Mucosa of gallbladder (tissue), 1 donor: Measurements from ENCODE around the gene INHBA. TPM values are rescaled to one million over a fixed set of nuclear protein-coding genes. Genes with fewer than 3 reads are reported as not detected.

Source experiments
- DNase-seq: peaks from one replicate; pipeline ENCODE4 v3.0.0-alpha.2; 2020; ENCODE audit warnings: low spot score
- total RNA-seq: library from RNA; stranded (reverse); gene quantifications from one replicate; pipeline ENCODE4 v1.2.1, GENCODE V29; 2021
- donor health status: DM: no; HTN: no; CAD: no.

Gene INHBA
- 17.9 TPM for total RNA-seq

- DNase-seq, result peak; percentile 47
Measured at GRCh38 chr7:41702635-41703371, at the start of gene INHBA. TSS of gene INHBA (minus strand) at chr7:41703090. CDS start at chr7:41700374, 2,716 bp downstream.

DNA sequence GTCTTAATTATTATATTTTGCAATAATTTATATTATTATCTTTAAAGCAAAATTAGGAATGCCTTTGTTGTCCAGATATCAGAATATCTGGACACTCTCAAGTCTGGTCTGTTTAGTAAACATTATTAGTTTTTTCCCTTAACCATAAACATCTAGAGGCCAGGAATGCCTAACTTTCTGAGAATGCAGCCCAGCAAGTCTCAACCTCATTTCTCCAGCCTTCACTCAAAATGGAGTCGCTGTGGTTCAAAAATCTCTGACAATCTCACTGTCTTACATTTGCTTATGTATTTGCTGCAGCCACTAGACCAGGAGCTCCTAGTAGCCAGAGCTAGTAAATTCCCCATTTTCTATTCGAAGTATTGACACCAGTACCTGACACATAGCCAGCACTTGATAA is 49.7 kb upstream of the INHBA start:
- DNase-seq, result no peak

- no peak for DNase-seq
Measured at GRCh38 chr7:41750661-41751540, 48.0 kb upstream of the INHBA start.

DNA sequence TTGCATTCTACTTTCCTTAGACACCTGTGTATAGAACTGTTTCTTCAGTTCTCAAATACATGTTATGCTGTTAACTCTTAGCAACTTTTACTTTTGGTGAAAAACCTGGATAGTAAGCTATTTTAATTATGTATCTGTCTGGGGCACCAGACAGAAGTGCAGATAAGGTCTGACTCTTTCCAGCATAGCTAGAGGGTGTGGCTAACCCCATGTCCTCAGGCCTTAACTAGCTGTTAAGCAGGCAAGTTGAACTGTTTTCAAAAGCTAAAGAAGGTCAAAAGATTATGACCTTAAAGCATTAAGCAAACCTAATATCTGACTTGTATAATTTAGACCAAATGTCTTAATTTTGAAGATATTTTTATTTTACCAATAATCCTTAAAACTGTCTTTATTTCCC is 45.1 kb upstream of the INHBA start:
- no peak for DNase-seq

DNA sequence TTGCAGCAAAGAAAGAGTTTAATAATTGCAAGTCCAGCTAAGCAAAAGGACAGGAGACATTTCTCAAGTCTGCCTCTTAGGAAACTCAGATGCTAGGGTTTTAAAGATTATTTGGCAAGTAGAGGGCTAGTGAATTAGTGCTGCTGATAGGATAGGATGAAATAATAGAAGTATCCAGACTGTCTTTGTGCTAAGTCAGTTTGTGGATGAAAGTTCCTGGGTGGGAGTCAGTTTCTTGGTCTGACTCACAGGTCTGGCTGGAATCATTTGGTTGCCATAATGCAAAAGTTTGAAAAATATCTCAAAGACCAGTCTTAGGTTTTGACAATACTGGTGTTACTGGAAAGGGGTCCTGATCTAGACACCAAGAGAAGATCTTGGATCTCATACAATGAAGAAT is 42.6 kb upstream of the INHBA start:
- DNase-seq, result no peak

- DNase-seq, result no peak
Measured at GRCh38 chr7:41744161-41744560, 41.3 kb upstream of the INHBA start.

- DNase-seq, result no peak
Measured at GRCh38 chr7:41742401-41743020, 39.6 kb upstream of the INHBA start.

DNA sequence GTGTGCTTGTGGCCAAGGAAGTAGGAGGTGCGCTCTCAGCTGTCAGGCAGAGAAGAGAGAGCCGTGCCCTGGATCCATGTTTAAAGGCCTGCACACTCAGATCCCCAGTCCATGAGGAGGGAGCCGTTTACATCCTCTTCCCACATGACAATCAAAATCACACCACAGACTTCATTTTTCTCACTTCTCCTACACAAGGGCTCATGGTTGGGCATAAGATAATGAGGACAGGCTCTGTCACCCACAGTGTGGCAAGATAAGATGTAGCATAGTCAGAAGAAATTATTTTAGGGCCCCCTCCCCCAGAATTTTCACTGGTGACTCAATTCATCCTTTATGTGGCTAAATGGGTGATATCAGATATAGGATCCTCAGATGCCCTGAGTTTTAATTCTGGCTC is 35.9 kb upstream of the INHBA start:
- DNase-seq, result no peak

GRCh38 chr7:41738336-41738735 is 35.4 kb upstream of the INHBA start:
- no peak for DNase-seq

DNA sequence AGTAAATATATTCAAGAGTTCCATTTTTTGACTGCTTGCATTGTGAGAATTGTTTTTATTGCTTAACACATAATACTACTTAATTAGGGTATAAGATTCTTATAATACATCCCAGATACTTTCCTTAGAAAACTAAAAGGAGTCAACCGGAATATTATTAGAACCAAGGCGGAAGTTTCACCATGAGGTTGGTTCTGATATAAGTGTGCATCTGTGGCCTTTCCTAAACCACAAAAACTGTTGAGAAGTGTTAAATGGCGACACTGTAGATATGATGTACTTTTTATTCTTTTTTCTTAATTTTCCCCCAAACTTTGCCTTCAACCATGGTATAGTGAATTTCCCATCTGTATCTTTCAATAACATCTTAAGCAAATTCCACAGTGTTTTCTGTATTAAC is 32.3 kb upstream of the INHBA start:
- no peak for DNase-seq

GRCh38 chr7:41732843-41733306 is 30.0 kb upstream of the INHBA start:
- no peak for DNase-seq

DNA sequence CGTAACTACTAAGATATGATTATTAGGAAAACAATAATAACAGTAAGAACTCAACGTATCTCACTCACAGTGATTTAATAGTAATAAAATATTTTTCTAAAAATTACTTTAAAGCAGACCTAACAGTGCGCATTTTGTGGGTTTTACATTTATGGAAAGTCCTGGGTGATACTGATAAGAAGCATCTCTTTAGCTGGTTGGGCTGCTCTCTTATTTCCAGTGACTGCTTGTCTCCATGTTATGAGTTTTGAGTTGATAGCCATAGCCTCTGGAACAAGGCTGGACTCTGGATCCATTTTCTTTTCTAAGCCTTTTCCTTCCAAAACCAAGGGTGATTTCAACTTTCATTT is 29.5 kb upstream of the INHBA start:
- DNase-seq, result no peak

DNA sequence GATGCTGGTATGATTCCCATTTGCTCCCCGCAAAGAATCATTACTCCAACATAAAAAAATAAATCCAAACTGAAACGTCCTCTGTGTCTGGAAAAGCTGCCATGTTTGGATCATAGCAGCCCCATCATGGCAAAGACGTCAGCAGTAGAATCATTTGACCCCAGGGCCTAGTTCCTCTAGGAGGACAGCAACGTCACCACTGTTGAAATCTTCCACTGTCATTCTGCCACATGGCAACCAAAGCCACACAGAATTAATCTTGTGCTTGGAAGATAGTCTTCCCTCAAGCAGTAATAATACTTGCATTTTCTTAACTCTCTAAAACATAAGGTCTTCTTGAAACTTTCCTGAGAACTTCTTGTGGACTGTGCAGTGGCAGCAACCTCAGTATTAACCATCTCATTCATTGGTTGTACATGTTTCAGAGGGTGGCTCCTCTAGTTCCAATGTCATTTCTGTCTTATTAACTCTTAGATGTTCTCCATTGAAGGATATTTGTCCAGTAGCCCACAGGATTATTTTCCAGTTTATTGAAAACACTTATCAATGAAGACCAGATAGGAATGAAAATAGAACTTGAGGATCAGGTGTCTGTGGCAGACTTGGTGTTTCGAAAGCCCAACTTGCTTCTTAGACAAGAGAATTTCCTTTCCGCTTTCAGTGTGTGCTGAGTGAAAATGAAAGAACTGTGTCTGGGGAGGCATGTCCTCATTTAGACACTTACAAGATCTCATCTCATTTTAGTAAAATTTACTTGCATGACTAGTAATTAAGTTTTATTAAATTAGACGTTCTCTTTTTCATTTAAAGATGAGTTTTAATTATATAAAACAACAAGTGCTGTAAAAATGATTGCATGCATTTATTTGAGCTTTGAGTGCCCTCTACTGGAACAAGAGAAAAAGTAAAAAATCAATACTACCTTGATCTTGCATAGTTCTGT is 28.9 kb upstream of the INHBA start:
- DNase-seq, result no peak

GRCh38 chr7:41730668-41731067 is 27.8 kb upstream of the INHBA start:
- DNase-seq, result no peak

DNA sequence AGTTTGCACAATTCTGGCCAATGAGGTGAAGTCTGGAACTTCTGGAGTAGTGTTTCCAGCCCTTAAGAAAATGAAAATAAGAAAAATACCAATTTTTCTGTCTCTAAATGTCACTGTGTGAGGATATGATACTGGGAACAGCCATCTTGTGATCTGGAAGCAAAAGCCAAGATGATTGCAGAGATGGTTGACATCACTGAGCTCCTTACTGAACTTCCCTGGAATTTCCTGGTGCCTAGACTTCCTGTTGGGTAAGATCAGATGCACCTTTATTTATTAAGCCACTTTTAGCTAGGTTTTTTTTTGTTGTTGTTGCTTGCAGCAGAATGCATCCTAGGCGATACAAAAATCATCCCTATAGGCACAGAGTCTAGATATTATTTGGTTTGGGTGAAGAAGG is 27.3 kb upstream of the INHBA start:
- DNase-seq, result no peak

DNA sequence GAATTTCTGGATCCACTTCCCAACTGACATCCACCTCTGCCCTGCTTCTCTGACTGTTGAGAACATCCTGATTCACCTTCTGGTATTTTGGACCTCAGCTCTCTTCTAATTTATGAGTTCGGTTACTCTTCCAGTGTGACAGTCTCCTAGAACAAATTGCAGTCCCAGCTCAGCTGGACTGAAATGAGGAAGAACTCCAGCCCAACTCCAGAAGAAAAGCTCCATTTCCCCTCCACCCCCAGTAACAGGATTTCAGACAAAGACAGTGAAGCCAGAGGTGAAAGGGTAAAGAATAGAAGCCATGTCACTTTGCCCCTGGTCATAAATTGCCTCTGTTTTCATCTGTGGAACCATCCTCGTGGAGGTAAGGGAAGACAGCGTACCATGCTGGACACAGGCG is 26.2 kb upstream of the INHBA start:
- no peak for DNase-seq

GRCh38 chr7:41725013-41725412 is 22.1 kb upstream of the INHBA start:
- no peak for DNase-seq

DNA sequence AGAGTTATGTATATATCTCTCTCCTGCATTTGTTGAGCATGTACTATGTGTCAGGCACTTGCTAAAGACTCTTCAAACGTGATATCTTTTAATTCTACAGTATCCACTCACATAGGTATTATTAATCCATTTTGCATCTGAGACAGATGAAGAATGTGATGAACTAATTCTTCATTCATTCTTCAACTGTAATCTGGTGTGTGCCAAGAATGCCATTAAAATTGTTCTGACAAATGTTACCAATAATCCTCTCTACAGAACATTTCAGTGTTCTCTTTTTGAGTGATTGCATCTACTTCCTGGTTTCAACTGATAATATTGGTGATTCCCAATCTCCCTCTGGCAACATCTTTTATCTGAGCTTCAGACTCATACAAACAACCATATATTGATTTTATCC is 18.0 kb upstream of the INHBA start:
- DNase-seq, result no peak

GRCh38 chr7:41720046-41720445 is 17.2 kb upstream of the INHBA start:
- DNase-seq, result no peak

GRCh38 chr7:41716691-41717090 is 13.8 kb upstream of the INHBA start:
- no peak for DNase-seq

DNA sequence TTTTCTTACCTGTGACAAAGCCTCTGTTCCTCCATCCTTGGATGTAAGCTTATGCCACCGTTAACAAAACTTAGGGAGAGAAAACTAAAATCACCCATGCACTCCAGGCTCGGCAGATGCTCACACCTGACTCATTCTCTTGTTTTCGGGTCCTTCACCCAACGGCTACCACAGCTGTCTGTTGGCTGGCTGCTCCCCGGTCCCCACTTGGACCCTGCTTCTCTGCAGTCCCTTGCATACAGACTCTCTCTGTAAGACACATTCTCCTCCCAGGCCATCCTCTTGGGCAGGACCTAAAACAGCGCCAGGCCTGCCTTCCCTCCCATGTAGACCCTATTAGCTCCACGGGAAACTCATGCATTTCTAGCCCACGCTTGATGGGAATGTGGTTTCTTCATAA is 12.1 kb upstream of the INHBA start:
- no peak for DNase-seq
